GM21737 (cell line): ENCODE data around the gene DMKN.

Experiments
- ATAC-seq: cut with Tn5 transposase; IDR thresholded peaks from one replicate; pipeline ENCODE4 v1.9.1; 2021; ENCODE audit warnings: mild to moderate bottlenecking, moderate library complexity; ENCODE audit not compliant: unreplicated experiment

DMKN gene

GRCh38 chr19:35513628-35514281, at the start of gene DMKN:
Gene DMKN (minus strand): TSS chr19:35513649. CDS start chr19:35513475, 174 bp downstream.
- no peak for ATAC-seq

GRCh38 chr19:35562776-35563175, 49.3 kb upstream of the DMKN start:
- ATAC-seq: no peak

GRCh38 chr19:35562336-35562735, 48.9 kb upstream of the DMKN start:
- ATAC-seq: no peak

GRCh38 chr19:35561436-35561835, 48.0 kb upstream of the DMKN start:
- no peak for ATAC-seq

GRCh38 chr19:35560677-35561076, 47.2 kb upstream of the DMKN start:
- ATAC-seq: no peak

- no peak for ATAC-seq
Observed at GRCh38 chr19:35560271-35560670, 46.8 kb upstream of the DMKN start.

GRCh38 chr19:35559781-35560180, 46.3 kb upstream of the DMKN start:
- no peak for ATAC-seq

- no peak for ATAC-seq
Observed at GRCh38 chr19:35559281-35559659, 45.8 kb upstream of the DMKN start.

- no peak for ATAC-seq
Observed at GRCh38 chr19:35558400-35559280, 45.2 kb upstream of the DMKN start.

- ATAC-seq: no peak
Observed at GRCh38 chr19:35557539-35558399, 44.3 kb upstream of the DMKN start.

- no peak for ATAC-seq
Observed at GRCh38 chr19:35556846-35557538, 43.5 kb upstream of the DMKN start.

- ATAC-seq: no peak
Observed at GRCh38 chr19:35556025-35556590, 42.7 kb upstream of the DMKN start.

GRCh38 chr19:35555301-35556005, 42.0 kb upstream of the DMKN start:
- ATAC-seq: no peak

GRCh38 chr19:35554076-35554475, 40.6 kb upstream of the DMKN start:
- ATAC-seq: no peak

- no peak for ATAC-seq
Observed at GRCh38 chr19:35553385-35554000, 40.0 kb upstream of the DMKN start.

GRCh38 chr19:35552534-35553384, 39.3 kb upstream of the DMKN start:
- ATAC-seq: no peak

GRCh38 chr19:35551091-35551810, 37.8 kb upstream of the DMKN start:
- no peak for ATAC-seq
